ENCODE measurements around the gene OR6V1.

OR6V1 gene

GRCh38 chr7:143042159-143042789 is 9.9 kb upstream of the OR6V1 start:
- 67 to 70% methylated on average over 3 of the region's 3 CpGs for WGBS, 2 experiments
- no peaks in the 10 kb centered on the region for H3K9me3 ChIP-seq (ENCODE audit: control insufficient read depth, low read length)
- H3K4me1 ChIP-seq (ENCODE audit: control insufficient read depth, insufficient read depth, low read length): peaks cover 9% of the 10 kb centered on the region
- H3K27me3 ChIP-seq (ENCODE audit: control insufficient read depth, insufficient read depth, low read length, poor library complexity, severe bottlenecking): no peaks in the 10 kb centered on the region
- H3K27ac ChIP-seq (ENCODE audit: insufficient read depth, low read depth, low read length, poor library complexity, severe bottlenecking): peak overlapping the region; percentile 47
- H3K36me3 ChIP-seq (ENCODE audit: control insufficient read depth, insufficient read depth, low read length): no peaks in the 10 kb centered on the region
- H3K4me3 ChIP-seq (ENCODE audit: insufficient read depth, low read depth, low read length): no peak overlapping the region

GRCh38 chr7:143042790-143043271 is 9.3 kb upstream of the OR6V1 start:
- Histone ChIP-seq H3K36me3 (ENCODE audit: control insufficient read depth, insufficient read depth, low read length) (no peaks in the 10 kb centered on the region), H3K4me3 (ENCODE audit: insufficient read depth, low read depth, low read length) (no peak overlapping the region), H3K27ac (ENCODE audit: insufficient read depth, low read depth, low read length, poor library complexity, severe bottlenecking) (peak overlapping the region; percentile 47), H3K9me3 (ENCODE audit: control insufficient read depth, low read length) (no peaks in the 10 kb centered on the region), H3K4me1 (ENCODE audit: control insufficient read depth, insufficient read depth, low read length) (peaks cover 9% of the 10 kb centered on the region), H3K27me3 (ENCODE audit: control insufficient read depth, insufficient read depth, low read length, poor library complexity, severe bottlenecking) (no peaks in the 10 kb centered on the region)
- WGBS, 2 experiments: 61 to 71% methylated on average over 5 to 6 of the region's 6 CpGs

GRCh38 chr7:143043391-143043790 is 8.8 kb upstream of the OR6V1 start:
- WGBS, 2 experiments: 58 to 91% methylated on average over 1 of the region's 2 CpGs
- no peak overlapping the region for H3K4me3 ChIP-seq (ENCODE audit: insufficient read depth, low read depth, low read length)
- H3K4me1 ChIP-seq (ENCODE audit: control insufficient read depth, insufficient read depth, low read length): peaks cover 9% of the 10 kb centered on the region
- no peaks in the 10 kb centered on the region for H3K9me3 ChIP-seq (ENCODE audit: control insufficient read depth, low read length)
- H3K27me3 ChIP-seq (ENCODE audit: control insufficient read depth, insufficient read depth, low read length, poor library complexity, severe bottlenecking): no peaks in the 10 kb centered on the region
- no peaks in the 10 kb centered on the region for H3K36me3 ChIP-seq (ENCODE audit: control insufficient read depth, insufficient read depth, low read length)
- H3K27ac ChIP-seq (ENCODE audit: insufficient read depth, low read depth, low read length, poor library complexity, severe bottlenecking): no peak overlapping the region

- Histone ChIP-seq H3K9me3 (ENCODE audit: control insufficient read depth, low read length) (no peaks in the 10 kb centered on the region), H3K27ac (ENCODE audit: insufficient read depth, low read depth, low read length, poor library complexity, severe bottlenecking) (no peak overlapping the region), H3K4me1 (ENCODE audit: control insufficient read depth, insufficient read depth, low read length) (peaks cover 9% of the 10 kb centered on the region), H3K4me3 (ENCODE audit: insufficient read depth, low read depth, low read length) (no peak overlapping the region), H3K27me3 (ENCODE audit: control insufficient read depth, insufficient read depth, low read length, poor library complexity, severe bottlenecking) (no peaks in the 10 kb centered on the region), H3K36me3 (ENCODE audit: control insufficient read depth, insufficient read depth, low read length) (no peaks in the 10 kb centered on the region)
- WGBS, 2 experiments: 95 to 96% methylated on average over 3 of the region's 3 CpGs
Observed at GRCh38 chr7:143046426-143046851, 5.7 kb upstream of the OR6V1 start.

- 89 to 95% methylated on average over 1 to 2 of the region's 2 CpGs for WGBS, 2 experiments
- no peaks in the 10 kb centered on the region for H3K9me3 ChIP-seq (ENCODE audit: control insufficient read depth, low read length)
- H3K27me3 ChIP-seq (ENCODE audit: control insufficient read depth, insufficient read depth, low read length, poor library complexity, severe bottlenecking): no peaks in the 10 kb centered on the region
- H3K36me3 ChIP-seq (ENCODE audit: control insufficient read depth, insufficient read depth, low read length): no peaks in the 10 kb centered on the region
- peaks cover 9% of the 10 kb centered on the region for H3K4me1 ChIP-seq (ENCODE audit: control insufficient read depth, insufficient read depth, low read length)
- H3K27ac ChIP-seq (ENCODE audit: insufficient read depth, low read depth, low read length, poor library complexity, severe bottlenecking): no peak overlapping the region
- H3K4me3 ChIP-seq (ENCODE audit: insufficient read depth, low read depth, low read length): no peak overlapping the region
Observed at GRCh38 chr7:143047326-143047725, 4.8 kb upstream of the OR6V1 start.

DNA sequence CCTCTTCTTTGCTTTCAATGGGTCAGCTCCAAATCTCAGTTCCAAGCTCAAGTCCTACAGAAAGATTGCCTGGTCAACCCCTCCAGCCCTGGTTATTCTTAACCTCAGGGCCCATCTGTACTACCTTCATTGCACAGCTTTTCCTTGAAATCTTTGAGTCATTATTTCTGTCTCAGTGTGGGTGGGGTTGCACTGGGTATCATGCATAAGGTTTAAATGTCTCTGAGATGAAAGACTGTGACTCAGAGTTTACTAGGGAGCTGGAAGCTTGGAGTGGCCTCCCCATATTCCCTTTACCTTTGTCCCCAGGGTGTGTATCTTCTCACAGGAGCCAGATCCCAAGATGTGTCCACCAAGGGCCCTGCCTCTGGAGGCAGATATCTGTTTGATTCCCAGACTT is 3.3 kb upstream of the OR6V1 start:
- H3K4me3 ChIP-seq (ENCODE audit: insufficient read depth, low read depth, low read length): no peak overlapping the region
- no peaks in the 10 kb centered on the region for H3K27me3 ChIP-seq (ENCODE audit: control insufficient read depth, insufficient read depth, low read length, poor library complexity, severe bottlenecking)
- H3K9me3 ChIP-seq (ENCODE audit: control insufficient read depth, low read length): no peaks in the 10 kb centered on the region
- no peaks in the 10 kb centered on the region for H3K4me1 ChIP-seq (ENCODE audit: control insufficient read depth, insufficient read depth, low read length)
- no peaks in the 10 kb centered on the region for H3K36me3 ChIP-seq (ENCODE audit: control insufficient read depth, insufficient read depth, low read length)
- no peak overlapping the region for H3K27ac ChIP-seq (ENCODE audit: insufficient read depth, low read depth, low read length, poor library complexity, severe bottlenecking)

DNA sequence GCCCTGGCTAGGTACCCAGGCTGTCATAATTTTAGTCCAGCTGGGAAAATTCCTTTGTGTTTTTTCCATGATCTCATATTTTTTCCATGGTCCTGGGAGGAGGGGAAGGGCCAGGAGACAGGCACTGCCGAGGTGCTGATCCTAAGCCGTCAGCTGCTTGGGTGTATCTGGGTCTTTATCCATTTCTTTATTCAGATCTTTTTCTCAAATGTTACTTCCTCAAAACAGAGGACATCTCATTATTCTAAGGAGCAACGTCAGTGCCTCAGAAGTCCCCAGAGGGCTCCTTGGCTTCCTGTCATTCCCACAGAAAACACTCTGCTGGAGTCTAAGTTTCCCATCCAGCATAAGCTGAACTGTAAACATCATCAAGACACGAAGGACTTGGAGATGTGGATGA is 2.8 kb upstream of the OR6V1 start:
- H3K9me3 ChIP-seq (ENCODE audit: control insufficient read depth, low read length): no peaks in the 10 kb centered on the region
- no peaks in the 10 kb centered on the region for H3K27me3 ChIP-seq (ENCODE audit: control insufficient read depth, insufficient read depth, low read length, poor library complexity, severe bottlenecking)
- H3K27ac ChIP-seq (ENCODE audit: insufficient read depth, low read depth, low read length, poor library complexity, severe bottlenecking): no peak overlapping the region
- H3K4me1 ChIP-seq (ENCODE audit: control insufficient read depth, insufficient read depth, low read length): no peaks in the 10 kb centered on the region
- no peaks in the 10 kb centered on the region for H3K36me3 ChIP-seq (ENCODE audit: control insufficient read depth, insufficient read depth, low read length)
- 85 to 91% methylated on average over 3 to 4 of the region's 4 CpGs for WGBS, 2 experiments
- H3K4me3 ChIP-seq (ENCODE audit: insufficient read depth, low read depth, low read length): no peak overlapping the region

- Histone ChIP-seq H3K9me3 (ENCODE audit: control insufficient read depth, low read length) (no peaks in the 10 kb centered on the region), H3K4me3 (ENCODE audit: insufficient read depth, low read depth, low read length) (no peak overlapping the region), H3K27me3 (ENCODE audit: control insufficient read depth, insufficient read depth, low read length, poor library complexity, severe bottlenecking) (no peaks in the 10 kb centered on the region), H3K36me3 (ENCODE audit: control insufficient read depth, insufficient read depth, low read length) (no peaks in the 10 kb centered on the region), H3K27ac (ENCODE audit: insufficient read depth, low read depth, low read length, poor library complexity, severe bottlenecking) (no peak overlapping the region), H3K4me1 (ENCODE audit: control insufficient read depth, insufficient read depth, low read length) (no peaks in the 10 kb centered on the region)
- 78 to 89% methylated on average over 8 of the region's 9 CpGs for WGBS, 2 experiments
Observed at GRCh38 chr7:143050931-143051330, 1.2 kb upstream of the OR6V1 start.

DNA sequence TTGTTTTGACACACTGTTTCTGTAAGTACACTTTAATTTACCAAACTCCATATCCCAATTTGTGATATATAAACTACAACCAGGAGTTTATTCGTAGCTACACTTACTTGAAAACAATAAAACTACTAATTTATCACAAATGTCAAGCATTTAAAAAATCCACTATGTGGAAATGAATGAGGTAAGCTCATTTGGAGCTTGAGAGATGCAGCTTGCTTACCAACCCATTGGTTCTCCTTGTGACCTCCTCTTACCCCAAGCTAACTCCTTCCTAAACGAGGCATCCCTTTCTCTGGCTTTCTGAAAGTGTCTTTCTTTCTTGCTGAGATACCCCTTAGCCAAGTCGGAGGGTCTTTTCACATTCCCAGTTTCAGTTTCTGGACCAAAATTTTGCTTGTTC is 2.5 kb downstream of the OR6V1 start:
- Histone ChIP-seq H3K27ac (ENCODE audit: insufficient read depth, low read depth, low read length, poor library complexity, severe bottlenecking) (no peak overlapping the region), H3K36me3 (ENCODE audit: control insufficient read depth, insufficient read depth, low read length) (no peaks in the 10 kb centered on the region), H3K9me3 (ENCODE audit: control insufficient read depth, low read length) (no peaks in the 10 kb centered on the region), H3K4me1 (ENCODE audit: control insufficient read depth, insufficient read depth, low read length) (no peaks in the 10 kb centered on the region), H3K4me3 (ENCODE audit: insufficient read depth, low read depth, low read length) (no peak overlapping the region), H3K27me3 (ENCODE audit: control insufficient read depth, insufficient read depth, low read length, poor library complexity, severe bottlenecking) (no peaks in the 10 kb centered on the region)
- WGBS, 2 experiments: 90 to 91% methylated on average over 2 to 3 of the region's 3 CpGs

DNA sequence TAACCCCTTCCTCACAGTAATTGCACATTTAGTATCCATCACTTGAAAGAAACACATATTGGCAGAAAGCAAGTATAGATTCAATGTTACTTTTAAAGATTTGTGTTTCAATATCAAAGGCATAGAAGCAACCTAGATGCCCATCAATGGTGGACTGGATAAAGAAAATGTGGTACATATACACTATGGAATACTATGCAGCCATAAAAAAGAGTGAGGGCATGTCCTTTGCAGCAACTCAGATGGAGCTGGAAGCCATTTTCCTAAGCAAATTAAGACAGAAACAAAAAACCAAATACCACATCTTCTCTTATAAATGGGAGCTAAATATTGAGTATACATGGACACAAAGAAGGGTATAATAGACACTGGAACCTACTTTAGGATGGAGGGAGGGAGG is 3.6 kb downstream of the OR6V1 start:
- no peak overlapping the region for H3K4me3 ChIP-seq (ENCODE audit: insufficient read depth, low read depth, low read length)
- no peaks in the 10 kb centered on the region for H3K4me1 ChIP-seq (ENCODE audit: control insufficient read depth, insufficient read depth, low read length)
- H3K9me3 ChIP-seq (ENCODE audit: control insufficient read depth, low read length): no peaks in the 10 kb centered on the region
- no peak overlapping the region for H3K27ac ChIP-seq (ENCODE audit: insufficient read depth, low read depth, low read length, poor library complexity, severe bottlenecking)
- no peaks in the 10 kb centered on the region for H3K27me3 ChIP-seq (ENCODE audit: control insufficient read depth, insufficient read depth, low read length, poor library complexity, severe bottlenecking)
- no peaks in the 10 kb centered on the region for H3K36me3 ChIP-seq (ENCODE audit: control insufficient read depth, insufficient read depth, low read length)

DNA sequence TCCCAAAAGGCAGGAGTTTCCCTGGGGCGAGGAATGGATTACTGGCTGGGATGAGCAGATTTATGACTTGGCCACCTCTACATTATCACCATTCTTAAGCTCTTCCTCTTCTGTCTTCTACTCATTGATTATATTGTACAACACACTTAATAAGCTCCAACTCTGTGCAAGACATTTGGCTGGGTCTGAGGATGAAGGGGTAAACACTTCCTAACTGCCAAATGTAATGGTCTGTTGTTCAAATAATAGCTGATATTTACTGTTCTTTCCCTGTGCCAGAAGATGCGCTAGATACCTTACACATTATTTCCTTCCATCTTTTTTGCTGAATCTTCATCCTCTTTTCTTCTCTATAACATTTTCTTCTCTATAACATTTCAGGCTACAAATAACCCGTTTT is 11.6 kb downstream of the OR6V1 start:
- Histone ChIP-seq H3K27me3 (ENCODE audit: control insufficient read depth, insufficient read depth, low read length, poor library complexity, severe bottlenecking) (no peaks in the 10 kb centered on the region), H3K27ac (ENCODE audit: insufficient read depth, low read depth, low read length, poor library complexity, severe bottlenecking) (no peak overlapping the region), H3K36me3 (ENCODE audit: control insufficient read depth, insufficient read depth, low read length) (no peaks in the 10 kb centered on the region), H3K4me3 (ENCODE audit: insufficient read depth, low read depth, low read length) (no peak overlapping the region), H3K9me3 (ENCODE audit: control insufficient read depth, low read length) (no peaks in the 10 kb centered on the region), H3K4me1 (ENCODE audit: control insufficient read depth, insufficient read depth, low read length) (no peaks in the 10 kb centered on the region)
- WGBS, 2 experiments: 85 to 87% methylated on average over 3 of the region's 3 CpGs

Data from ectodermal cell (in vitro differentiated cells).